ENCODE data around the gene DAGLB. TPM values are rescaled to one million over a fixed set of nuclear protein-coding genes. Genes with fewer than 3 reads are reported as not detected.
A peak's percentile ranks its signal among the peaks of the same experiment; 100 is the strongest.
"Not testable (repeated sequence)": the region's sequence is repeated elsewhere in the genome, so short reads cannot be mapped to it uniquely, and the experiment has no call there.

DAGLB gene
- polyA plus RNA-seq, 1 donor (not counting 4 experiments of a cell fraction or from before 2014, with no cell fraction given) = 15.5 TPM

- no peak for TF ChIP-seq EZH2 (IDR thresholded peaks at IDR 0.05; ENCODE audit: low read length)
- TF ChIP-seq, protein P1, sequence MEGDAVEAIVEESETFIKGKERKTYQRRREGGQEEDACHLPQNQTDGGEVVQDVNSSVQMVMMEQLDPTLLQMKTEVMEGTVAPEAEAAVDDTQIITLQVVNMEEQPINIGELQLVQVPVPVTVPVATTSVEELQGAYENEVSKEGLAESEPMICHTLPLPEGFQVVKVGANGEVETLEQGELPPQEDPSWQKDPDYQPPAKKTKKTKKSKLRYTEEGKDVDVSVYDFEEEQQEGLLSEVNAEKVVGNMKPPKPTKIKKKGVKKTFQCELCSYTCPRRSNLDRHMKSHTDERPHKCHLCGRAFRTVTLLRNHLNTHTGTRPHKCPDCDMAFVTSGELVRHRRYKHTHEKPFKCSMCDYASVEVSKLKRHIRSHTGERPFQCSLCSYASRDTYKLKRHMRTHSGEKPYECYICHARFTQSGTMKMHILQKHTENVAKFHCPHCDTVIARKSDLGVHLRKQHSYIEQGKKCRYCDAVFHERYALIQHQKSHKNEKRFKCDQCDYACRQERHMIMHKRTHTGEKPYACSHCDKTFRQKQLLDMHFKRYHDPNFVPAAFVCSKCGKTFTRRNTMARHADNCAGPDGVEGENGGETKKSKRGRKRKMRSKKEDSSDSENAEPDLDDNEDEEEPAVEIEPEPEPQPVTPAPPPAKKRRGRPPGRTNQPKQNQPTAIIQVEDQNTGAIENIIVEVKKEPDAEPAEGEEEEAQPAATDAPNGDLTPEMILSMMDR (optimal IDR thresholded peaks at IDR 0.05 in 1 of 3, IDR thresholded peaks at IDR 0.05 in 1 of 3, conservative IDR thresholded peaks at IDR 0.05 in 1 of 3; ENCODE audit: extremely low read depth in 1 of 3, insufficient read depth in 2 of 3, low read length in 3 of 3) = no peak
Measured at GRCh38 chr7:6460303-6460702, 12.5 kb upstream of the DAGLB start.

GRCh38 chr7:6458676-6459075 lies 10.9 kb upstream of the DAGLB start:
- H3K27me3 ChIP-seq (ENCODE audit: control insufficient read depth, extremely low read depth, insufficient read depth, low read length); H2AFZ ChIP-seq (ENCODE audit: control insufficient read depth, low read length); H4K20me1 ChIP-seq (ENCODE audit: control insufficient read depth, extremely low read depth, insufficient read depth, low read length); H3K9me1 ChIP-seq (ENCODE audit: control insufficient read depth, extremely low read depth, insufficient read depth, low read length); dilution Hi-C loops (cut with MboI; ENCODE audit: extremely low pct_ligation_motif_present, low sequenced_read_pairs); H3K4me3 ChIP-seq (ENCODE audit: control insufficient read depth in 2 of 3, extremely low read depth in 1 of 3, insufficient read depth in 2 of 3, low read depth in 1 of 3, low read length in 3 of 3); DNase-seq (ENCODE audit: low read depth, low spot score); H3K27ac ChIP-seq (ENCODE audit: control insufficient read depth, insufficient read depth, low read length); H3K9me3 ChIP-seq (ENCODE audit: control insufficient read depth, low read depth, low read length); H3K79me2 ChIP-seq (ENCODE audit: control insufficient read depth, insufficient read depth, low read length); H3K4me2 ChIP-seq (ENCODE audit: control insufficient read depth, extremely low read depth, insufficient read depth, low read depth, low read length); H3K4me1 ChIP-seq (ENCODE audit: control insufficient read depth, extremely low read depth, insufficient read depth, low read length); FAIRE-seq; H3K9ac ChIP-seq (ENCODE audit: control insufficient read depth, extremely low read depth, insufficient read depth, low read length): not testable (repeated sequence)
- H3K36me3 ChIP-seq (ENCODE audit: control insufficient read depth in 2 of 2, extremely low read depth in 1 of 2, insufficient read depth in 2 of 2, low read length in 2 of 2) = peaks cover 8 to 19% of the 10 kb centered on the region in 2 experiments

More at GRCh38 chr7:6460303-6460702, 12.5 kb upstream of the DAGLB start:
- Histone ChIP-seq H3K9me1 (ENCODE audit: control insufficient read depth, extremely low read depth, insufficient read depth, low read length) (no peaks in the 10 kb centered on the region), H3K4me1 (ENCODE audit: control insufficient read depth, extremely low read depth, insufficient read depth, low read length) (no peaks in the 10 kb centered on the region), H3K36me3 (ENCODE audit: control insufficient read depth in 2 of 2, extremely low read depth in 1 of 2, insufficient read depth in 2 of 2, low read length in 2 of 2) (peaks cover 8 to 19% of the 10 kb centered on the region in 2 experiments), H3K4me3 (ENCODE audit: control insufficient read depth in 2 of 3, extremely low read depth in 1 of 3, insufficient read depth in 2 of 3, low read depth in 1 of 3, low read length in 3 of 3) (no peak overlapping the region), H3K27me3 (ENCODE audit: control insufficient read depth, extremely low read depth, insufficient read depth, low read length) (no peaks in the 10 kb centered on the region), H3K4me2 (ENCODE audit: control insufficient read depth, extremely low read depth, insufficient read depth, low read depth, low read length) (no peak overlapping the region), H2AFZ (ENCODE audit: control insufficient read depth, low read length) (no peak overlapping the region), H4K20me1 (ENCODE audit: control insufficient read depth, extremely low read depth, insufficient read depth, low read length) (no peaks in the 10 kb centered on the region), H3K27ac (ENCODE audit: control insufficient read depth, insufficient read depth, low read length) (no peak overlapping the region), H3K9me3 (ENCODE audit: control insufficient read depth, low read depth, low read length) (no peaks in the 10 kb centered on the region), H3K9ac (ENCODE audit: control insufficient read depth, extremely low read depth, insufficient read depth, low read length) (no peak overlapping the region), H3K79me2 (ENCODE audit: control insufficient read depth, insufficient read depth, low read length) (no peaks in the 10 kb centered on the region)
- DNase-seq (ENCODE audit: low read depth, low spot score) = no peak
- FAIRE-seq = no peak
- dilution Hi-C loops (cut with MboI; ENCODE audit: extremely low pct_ligation_motif_present, low sequenced_read_pairs) = no loop called here

- DNase-seq (ENCODE audit: low read depth, low spot score) = peak; percentile 44
- H3K9ac ChIP-seq (ENCODE audit: control insufficient read depth, extremely low read depth, insufficient read depth, low read length) = no peak overlapping the region
- no peak overlapping the region for H3K4me3 ChIP-seq (ENCODE audit: control insufficient read depth in 2 of 3, extremely low read depth in 1 of 3, insufficient read depth in 2 of 3, low read depth in 1 of 3, low read length in 3 of 3)
Measured at GRCh38 chr7:6453734-6454133, 6.0 kb upstream of the DAGLB start.

More at GRCh38 chr7:6453734-6454133, 6.0 kb upstream of the DAGLB start:
- Histone ChIP-seq H3K4me2 (ENCODE audit: control insufficient read depth, extremely low read depth, insufficient read depth, low read depth, low read length) (no peak overlapping the region), H3K27ac (ENCODE audit: control insufficient read depth, insufficient read depth, low read length) (peak overlapping the region; percentile 13), H3K9me3 (ENCODE audit: control insufficient read depth, low read depth, low read length) (no peaks in the 10 kb centered on the region), H4K20me1 (ENCODE audit: control insufficient read depth, extremely low read depth, insufficient read depth, low read length) (no peaks in the 10 kb centered on the region), H3K9me1 (ENCODE audit: control insufficient read depth, extremely low read depth, insufficient read depth, low read length) (no peaks in the 10 kb centered on the region), H3K27me3 (ENCODE audit: control insufficient read depth, extremely low read depth, insufficient read depth, low read length) (no peaks in the 10 kb centered on the region), H3K36me3 (ENCODE audit: control insufficient read depth in 2 of 2, extremely low read depth in 1 of 2, insufficient read depth in 2 of 2, low read length in 2 of 2) (no peaks in the 10 kb centered on the region), H3K4me1 (ENCODE audit: control insufficient read depth, extremely low read depth, insufficient read depth, low read length) (peaks cover 15% of the 10 kb centered on the region), H3K79me2 (ENCODE audit: control insufficient read depth, insufficient read depth, low read length) (no peaks in the 10 kb centered on the region), H2AFZ (ENCODE audit: control insufficient read depth, low read length) (peak overlapping the region; percentile 52)
- TF ChIP-seq EZH2 (IDR thresholded peaks at IDR 0.05; ENCODE audit: low read length) = no peak
- TF ChIP-seq, protein P1 (optimal IDR thresholded peaks at IDR 0.05 in 1 of 3, IDR thresholded peaks at IDR 0.05 in 1 of 3, conservative IDR thresholded peaks at IDR 0.05 in 1 of 3; ENCODE audit: extremely low read depth in 1 of 3, insufficient read depth in 2 of 3, low read length in 3 of 3) = peak in 1 of 3 experiments; percentile 44
- dilution Hi-C loops (cut with MboI; ENCODE audit: extremely low pct_ligation_motif_present, low sequenced_read_pairs) = no loop called here
- FAIRE-seq = peak; percentile 36
